Astrocyte of the spinal cord (primary cell): ENCODE results near the gene MON2.

Experiments
- DNase-seq: peaks from one replicate; pipeline ENCODE4 v3.0.0; 2011; ENCODE audit warnings: low read depth, low spot score
- H3K4me3 ChIP-seq: 2 replicates; pipeline ENCODE4 v1.5.1; 2011; ENCODE audit warnings: low read depth, mild to moderate bottlenecking, low read length, moderate library complexity
- in situ Hi-C: cut with HindIII; loops from 2 replicates; pipeline ENCODE4 v1.10.0; 2017; ENCODE audit warnings: low sequenced_read_pairs
- TF ChIP-seq, protein P1 (sequence below): IDR thresholded peaks from 2 replicates; pipeline ENCODE4 v1.5.1; 2012; ENCODE audit warnings: low read depth, mild to moderate bottlenecking, low read length, inconsistent platforms

The MON2 gene

DNA sequence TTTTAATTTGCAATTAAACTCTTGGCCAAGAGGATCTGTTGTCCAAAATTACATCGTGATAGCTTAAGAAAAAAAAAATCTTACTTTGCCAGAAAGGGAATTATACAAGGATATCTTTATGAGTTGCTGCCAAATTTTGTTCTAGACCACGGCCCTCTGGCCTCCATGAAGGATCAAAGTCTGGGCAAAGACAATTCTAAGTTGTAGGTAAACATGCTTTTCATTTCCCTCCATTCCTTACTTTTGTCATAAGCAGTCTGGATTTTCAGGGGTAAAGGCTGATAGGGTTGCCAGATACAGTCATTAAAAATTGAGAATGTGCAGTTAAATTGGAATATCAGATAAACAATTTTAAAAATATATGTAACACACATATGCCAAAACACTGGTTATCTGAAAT, 135.1 kb downstream of the MON2 start:
- in situ Hi-C loops = loop anchor here (25.0 kb wide), 1 partner anchor 186 kb away; no protein-coding TSS in a partner anchor
- DNase-seq = no peak
- peak overlapping the region; percentile 87 for H3K4me3 ChIP-seq
- TF ChIP-seq, protein P1, sequence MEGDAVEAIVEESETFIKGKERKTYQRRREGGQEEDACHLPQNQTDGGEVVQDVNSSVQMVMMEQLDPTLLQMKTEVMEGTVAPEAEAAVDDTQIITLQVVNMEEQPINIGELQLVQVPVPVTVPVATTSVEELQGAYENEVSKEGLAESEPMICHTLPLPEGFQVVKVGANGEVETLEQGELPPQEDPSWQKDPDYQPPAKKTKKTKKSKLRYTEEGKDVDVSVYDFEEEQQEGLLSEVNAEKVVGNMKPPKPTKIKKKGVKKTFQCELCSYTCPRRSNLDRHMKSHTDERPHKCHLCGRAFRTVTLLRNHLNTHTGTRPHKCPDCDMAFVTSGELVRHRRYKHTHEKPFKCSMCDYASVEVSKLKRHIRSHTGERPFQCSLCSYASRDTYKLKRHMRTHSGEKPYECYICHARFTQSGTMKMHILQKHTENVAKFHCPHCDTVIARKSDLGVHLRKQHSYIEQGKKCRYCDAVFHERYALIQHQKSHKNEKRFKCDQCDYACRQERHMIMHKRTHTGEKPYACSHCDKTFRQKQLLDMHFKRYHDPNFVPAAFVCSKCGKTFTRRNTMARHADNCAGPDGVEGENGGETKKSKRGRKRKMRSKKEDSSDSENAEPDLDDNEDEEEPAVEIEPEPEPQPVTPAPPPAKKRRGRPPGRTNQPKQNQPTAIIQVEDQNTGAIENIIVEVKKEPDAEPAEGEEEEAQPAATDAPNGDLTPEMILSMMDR = no peak

DNA sequence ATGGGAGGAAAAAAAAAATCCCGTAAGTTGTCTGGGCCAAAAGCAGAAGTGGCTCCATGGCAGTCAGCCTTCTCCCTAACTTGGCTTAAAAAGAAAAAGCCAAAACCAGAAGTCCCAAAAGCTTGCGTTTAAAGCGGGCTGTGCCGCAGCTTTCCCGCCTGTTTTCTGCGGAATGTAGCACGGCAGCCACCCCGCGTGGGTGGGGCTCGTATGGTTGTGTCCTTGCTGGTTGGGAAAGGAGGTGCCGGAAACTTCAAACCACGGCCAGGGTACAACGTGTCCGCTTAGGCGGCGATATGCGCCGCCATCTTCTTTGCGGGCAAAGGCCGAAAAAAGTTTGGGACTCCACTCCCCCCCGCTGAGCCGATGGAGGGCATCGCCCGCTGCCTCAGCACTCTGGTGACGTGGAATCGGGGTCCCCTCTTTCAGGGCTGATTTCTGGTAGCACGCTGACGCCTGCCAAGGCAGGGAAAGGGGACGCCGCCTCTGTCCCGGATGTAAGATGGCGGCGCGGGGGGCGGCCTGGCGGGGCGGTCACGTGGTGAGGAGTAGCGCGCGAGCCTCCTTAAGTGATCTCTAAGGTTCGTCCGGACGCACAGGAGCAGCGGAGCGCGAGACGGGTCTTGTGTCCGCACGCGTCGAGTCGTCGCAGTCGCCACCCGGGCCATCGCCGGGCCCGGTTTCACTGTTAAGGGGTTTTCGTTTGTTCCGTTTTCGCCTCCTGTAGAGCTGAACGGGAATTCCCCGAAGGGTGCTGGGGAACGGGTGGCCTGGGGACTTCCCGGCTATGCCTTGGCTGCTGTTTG, 135.8 kb downstream of the MON2 start:
- peak overlapping the region; percentile 87 for H3K4me3 ChIP-seq
- in situ Hi-C loops = loop anchor here (25.0 kb wide), 1 partner anchor 185 kb away; no protein-coding TSS in a partner anchor
- TF ChIP-seq, protein P1 = no peak
- peak; percentile 95 for DNase-seq

DNA sequence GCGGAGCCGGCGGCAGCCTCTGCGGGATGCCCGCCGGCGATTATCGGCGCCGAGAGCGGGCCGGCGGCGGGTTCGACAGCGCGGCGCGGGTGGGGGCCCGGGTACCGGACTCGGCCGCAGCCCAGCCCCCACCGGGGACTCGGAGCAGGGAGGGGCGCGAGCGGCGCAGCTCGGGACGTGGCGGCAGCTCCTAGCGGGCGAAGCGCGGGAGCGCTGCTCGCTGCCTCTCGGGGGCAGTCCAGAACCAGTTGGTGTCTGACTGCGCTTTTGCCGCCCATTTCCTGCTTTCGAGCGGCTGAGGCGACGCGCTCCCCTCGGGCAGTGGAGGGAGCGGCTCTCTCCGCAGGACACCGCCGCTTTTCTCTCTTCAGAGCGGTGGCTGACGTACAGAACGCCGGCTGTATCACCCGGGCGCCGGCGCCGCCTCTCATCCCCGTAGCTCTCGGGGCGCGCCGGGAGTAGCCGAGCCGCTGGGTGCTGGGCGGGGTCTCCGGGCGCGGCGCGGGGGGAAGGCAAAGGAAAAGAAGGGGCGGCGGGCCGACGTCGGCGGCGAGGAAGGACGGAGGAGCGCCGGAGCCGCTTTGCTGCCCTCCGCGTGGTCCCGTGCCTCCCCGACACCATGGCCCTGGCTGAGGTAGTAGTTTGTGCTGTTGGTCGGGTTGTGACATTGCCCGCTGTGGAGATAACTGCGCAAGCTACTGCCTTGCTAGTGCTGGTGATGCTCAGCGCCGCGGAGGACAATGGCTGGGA, 136.6 kb downstream of the MON2 start:
- H3K4me3 ChIP-seq = peak overlapping the region; percentile 87
- DNase-seq = peak; percentile 91
- TF ChIP-seq, protein P1 = peak; percentile 53
- in situ Hi-C loops = loop anchor here (25.0 kb wide), 1 partner anchor 184 kb away; no protein-coding TSS in a partner anchor

DNA sequence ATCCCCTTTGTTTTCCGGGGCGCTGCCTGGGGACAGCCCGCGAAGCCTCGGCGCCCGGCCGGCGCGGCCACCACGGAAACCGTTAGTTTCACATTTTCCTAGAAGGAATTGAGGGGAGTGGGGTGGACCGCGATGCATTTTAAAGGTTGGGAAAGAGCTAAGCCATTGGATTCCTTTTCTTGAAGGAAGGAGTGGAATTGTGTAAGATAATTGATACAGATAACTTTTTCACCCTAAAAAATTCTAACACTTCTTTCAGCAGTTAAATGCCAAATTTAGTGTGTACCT, 137.1 kb downstream of the MON2 start:
- peak overlapping the region; percentile 87 for H3K4me3 ChIP-seq

GRCh38 chr12:62604373-62604772, 137.7 kb downstream of the MON2 start:
- TF ChIP-seq, protein P1 = no peak
- no peak for DNase-seq
- in situ Hi-C loops = loop anchor here (25.0 kb wide), 1 partner anchor 183 kb away; no protein-coding TSS in a partner anchor
- H3K4me3 ChIP-seq = peak overlapping the region; percentile 87

More for the DNA sequence above, 137.1 kb downstream of the MON2 start:
- no peak for DNase-seq
- in situ Hi-C loops = loop anchor here (25.0 kb wide), 1 partner anchor 184 kb away; no protein-coding TSS in a partner anchor
- TF ChIP-seq, protein P1 = no peak

DNA sequence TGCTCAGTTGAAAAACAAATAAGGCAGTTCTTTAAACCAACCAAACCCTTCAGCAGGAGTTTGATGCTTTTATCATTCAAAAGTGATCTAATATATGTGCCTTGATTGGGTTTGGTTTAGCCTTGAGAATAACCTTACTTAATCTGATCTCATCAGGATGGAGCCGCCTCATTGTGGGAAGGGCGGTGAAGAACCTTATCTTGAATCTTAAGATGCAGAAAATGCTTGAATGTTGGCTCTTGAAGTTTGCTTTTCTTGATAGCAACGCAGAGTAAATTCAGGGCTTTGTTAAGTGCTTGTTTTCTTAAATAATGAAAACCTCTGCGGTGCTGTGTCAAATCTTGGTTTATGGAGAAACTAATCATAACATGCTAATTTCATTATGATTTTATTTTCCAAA, 138.2 kb downstream of the MON2 start:
- TF ChIP-seq, protein P1 = no peak
- peak; percentile 37 for DNase-seq
- in situ Hi-C loops = loop anchor here (25.0 kb wide), 1 partner anchor 182 kb away; no protein-coding TSS in a partner anchor

More for the DNA sequence above, 138.2 kb downstream of the MON2 start:
- H3K4me3 ChIP-seq = peak overlapping the region; percentile 87
